Measurements from ENCODE around the gene UBE3B.

Gene UBE3B

GRCh38 chr12:109568486-109568885 lies 91.1 kb downstream of the UBE3B start:
- DNase-seq (ENCODE audit: low read depth in 4 of 4, low spot score in 1 of 4) = no peak

- no peak for DNase-seq (ENCODE audit: low read depth in 4 of 4, low spot score in 1 of 4)
Observed at GRCh38 chr12:109571773-109572505, 94.5 kb downstream of the UBE3B start.

- DNase-seq (ENCODE audit: low read depth in 4 of 4, low spot score in 1 of 4) = no peak
Observed at GRCh38 chr12:109572506-109572845, 95.0 kb downstream of the UBE3B start.

GRCh38 chr12:109573029-109573913 lies 95.8 kb downstream of the UBE3B start, which contains the start of the genes MMAB and MVK:
TSS of gene MMAB (minus strand) at chr12:109573504. CDS start at chr12:109573480, 24 bp downstream.
TSS of gene MVK (plus strand) at chr12:109573794. CDS start at chr12:109574823, 1,029 bp downstream.
- peak; percentile 85 to 97 (median 92) for DNase-seq (ENCODE audit: low read depth in 4 of 4, low spot score in 1 of 4)

- DNase-seq (ENCODE audit: low read depth in 4 of 4, low spot score in 1 of 4) = no peak
Observed at GRCh38 chr12:109573914-109574244, 96.4 kb downstream of the UBE3B start.

- no peak for DNase-seq (ENCODE audit: low read depth in 4 of 4, low spot score in 1 of 4)
Observed at GRCh38 chr12:109575683-109576082, 98.2 kb downstream of the UBE3B start.

GRCh38 chr12:109577311-109577710 lies 99.9 kb downstream of the UBE3B start:
- DNase-seq (ENCODE audit: low read depth in 4 of 4, low spot score in 1 of 4) = no peak

GRCh38 chr12:109578330-109578927 lies 101.0 kb downstream of the UBE3B start:
- no peak for DNase-seq (ENCODE audit: low read depth in 4 of 4, low spot score in 1 of 4)

GRCh38 chr12:109579639-109580038 lies 102.2 kb downstream of the UBE3B start:
- no peak for DNase-seq (ENCODE audit: low read depth in 4 of 4, low spot score in 1 of 4)

GRCh38 chr12:109580272-109580671 lies 102.8 kb downstream of the UBE3B start:
- no peak for DNase-seq (ENCODE audit: low read depth in 4 of 4, low spot score in 1 of 4)

- DNase-seq (ENCODE audit: low read depth in 4 of 4, low spot score in 1 of 4) = no peak
Observed at GRCh38 chr12:109580684-109581333, 103.4 kb downstream of the UBE3B start.

GRCh38 chr12:109581334-109581691 lies 103.9 kb downstream of the UBE3B start:
- DNase-seq (ENCODE audit: low read depth in 4 of 4, low spot score in 1 of 4) = no peak

GRCh38 chr12:109581856-109582255 lies 104.4 kb downstream of the UBE3B start:
- no peak for DNase-seq (ENCODE audit: low read depth in 4 of 4, low spot score in 1 of 4)

- DNase-seq (ENCODE audit: low read depth in 4 of 4, low spot score in 1 of 4) = no peak
Observed at GRCh38 chr12:109582636-109583035, 105.2 kb downstream of the UBE3B start.

- no peak for DNase-seq (ENCODE audit: low read depth in 4 of 4, low spot score in 1 of 4)
Observed at GRCh38 chr12:109583733-109584132, 106.3 kb downstream of the UBE3B start.
